Measurements from ENCODE around the gene METTL24.
"Not testable (repeated sequence)": the region's sequence is repeated elsewhere in the genome, so short reads cannot be mapped to it uniquely, and the experiment has no call there.

METTL24 gene

DNA sequence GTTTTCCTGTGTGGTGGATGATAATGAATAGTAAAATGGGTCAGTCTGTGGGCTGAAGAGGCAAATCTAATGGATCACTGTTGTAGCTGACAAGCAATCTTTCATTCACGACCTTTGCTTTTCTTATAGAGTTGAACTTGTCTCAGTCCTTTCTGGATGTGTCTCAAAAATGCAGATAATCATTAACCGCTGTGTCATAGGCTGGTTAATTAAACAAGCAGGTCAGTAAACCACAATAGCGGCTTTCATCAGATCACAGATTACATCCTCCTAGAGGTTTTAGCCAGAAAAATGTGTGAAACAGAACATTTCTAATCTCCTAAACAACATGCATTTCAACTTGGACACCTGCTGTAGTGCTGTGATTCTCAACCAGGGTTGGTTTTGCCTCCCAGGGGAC lies 2.5 kb upstream of the METTL24 start:
- DNase-seq (ENCODE audit: low spot score): no peak

DNA sequence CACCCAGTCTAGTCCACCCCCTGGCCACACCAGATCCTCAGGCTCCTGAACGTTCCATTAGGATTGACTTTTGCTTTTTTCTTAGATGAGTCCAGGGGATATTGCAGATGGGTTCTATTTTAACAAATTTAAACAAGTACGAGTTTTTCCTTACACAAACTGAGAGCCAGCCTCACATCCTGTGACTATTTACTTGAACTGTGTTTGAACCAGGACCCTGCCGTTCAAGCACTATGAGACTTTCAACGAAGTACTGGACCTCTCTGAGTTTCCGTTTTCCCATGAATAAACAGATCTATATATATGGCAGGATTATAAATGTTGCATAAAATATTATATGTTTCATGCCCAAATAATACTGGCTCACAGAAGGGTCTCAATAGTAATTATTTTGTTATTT lies 1.4 kb upstream of the METTL24 start:
- no peak for DNase-seq (ENCODE audit: low spot score)

DNA sequence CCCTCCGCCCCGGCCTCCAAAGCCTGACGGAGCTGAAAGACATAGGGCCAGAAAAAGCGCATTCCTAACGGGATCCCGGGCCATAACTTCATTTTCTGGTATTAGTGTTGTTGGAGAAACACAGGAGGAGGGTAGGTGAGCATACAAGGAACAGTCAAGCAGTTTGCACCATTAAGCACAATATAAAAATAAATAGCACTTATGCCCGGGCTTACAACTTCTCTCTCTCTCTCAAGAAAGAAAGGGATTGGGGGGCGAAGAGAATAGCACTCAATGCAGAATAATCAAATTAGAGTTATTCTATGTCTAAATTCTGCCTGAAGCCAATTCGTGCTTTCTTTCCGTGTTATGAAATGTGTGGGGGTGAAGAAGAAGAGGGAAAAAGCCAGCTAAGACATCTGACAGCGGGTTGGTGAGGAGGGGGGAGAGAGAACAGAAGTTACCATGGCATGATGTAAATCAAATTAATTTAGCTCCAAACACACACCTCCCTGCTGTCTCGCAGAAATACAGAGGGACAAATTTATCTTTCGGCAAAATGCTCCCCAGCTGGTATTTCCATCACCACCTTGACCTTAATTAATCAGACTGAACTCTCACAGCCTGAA lies 508 bp upstream of the METTL24 start:
- DNase-seq (ENCODE audit: low spot score): no peak

DNA sequence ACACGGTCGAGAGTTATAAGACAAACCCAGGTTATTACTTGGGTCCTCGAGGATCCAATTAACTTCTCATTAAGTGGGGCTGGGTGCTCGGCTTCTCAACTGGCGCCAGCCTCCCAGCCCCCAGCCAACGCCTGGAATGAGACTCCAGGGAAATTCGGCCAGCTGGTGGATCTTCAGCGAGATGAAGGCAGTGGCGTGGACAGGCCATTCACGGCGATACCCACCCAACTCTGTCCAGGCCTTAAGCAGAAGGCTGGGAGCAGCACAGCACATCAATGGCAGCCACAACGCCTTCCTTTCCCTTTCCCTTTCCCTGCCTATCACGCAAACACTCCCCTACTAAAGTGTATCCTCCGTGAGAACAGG lies 868 bp downstream of the METTL24 start:
- no peak for DNase-seq (ENCODE audit: low spot score)

DNA sequence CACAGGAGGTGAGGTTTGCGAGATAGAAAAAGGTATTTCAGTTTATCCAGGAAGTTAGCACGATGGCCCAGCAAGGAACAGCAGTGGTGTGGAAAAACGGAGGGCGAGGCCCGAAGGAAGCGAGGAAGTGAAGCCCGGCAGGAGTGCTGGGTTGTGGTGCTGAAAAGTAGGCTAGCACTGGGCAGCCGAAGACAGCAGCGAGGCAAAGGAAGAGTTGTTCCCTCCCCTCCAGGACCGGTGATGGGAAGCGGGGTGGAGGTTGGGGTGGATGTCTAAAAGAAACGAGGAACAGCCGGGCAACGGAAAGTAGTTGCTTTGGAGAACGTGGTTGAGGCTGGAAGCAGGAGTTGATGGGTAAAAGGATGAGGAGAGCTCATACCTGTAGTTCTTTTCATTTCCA lies 1.4 kb downstream of the METTL24 start:
- DNase-seq (ENCODE audit: low spot score): no peak

DNA sequence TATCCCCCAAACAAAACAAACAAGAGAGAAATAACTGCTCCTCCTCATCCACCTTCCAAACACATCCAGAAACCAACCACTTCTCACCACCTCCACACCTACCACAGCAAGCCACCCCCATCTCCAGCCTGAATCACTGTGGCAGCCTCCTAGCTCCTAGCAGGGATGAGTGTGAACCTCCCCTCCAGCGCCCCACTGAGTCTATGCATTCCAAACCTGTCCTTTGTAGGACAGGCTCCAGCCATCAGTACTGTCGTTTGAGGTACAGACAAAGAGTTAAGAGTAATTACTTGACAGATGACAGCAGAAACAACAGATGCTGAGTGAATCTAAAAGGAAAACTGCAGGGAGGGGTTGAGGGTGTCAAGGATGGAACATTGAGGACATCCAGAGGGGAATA lies 2.4 kb downstream of the METTL24 start:
- DNase-seq (ENCODE audit: low spot score): no peak

DNA sequence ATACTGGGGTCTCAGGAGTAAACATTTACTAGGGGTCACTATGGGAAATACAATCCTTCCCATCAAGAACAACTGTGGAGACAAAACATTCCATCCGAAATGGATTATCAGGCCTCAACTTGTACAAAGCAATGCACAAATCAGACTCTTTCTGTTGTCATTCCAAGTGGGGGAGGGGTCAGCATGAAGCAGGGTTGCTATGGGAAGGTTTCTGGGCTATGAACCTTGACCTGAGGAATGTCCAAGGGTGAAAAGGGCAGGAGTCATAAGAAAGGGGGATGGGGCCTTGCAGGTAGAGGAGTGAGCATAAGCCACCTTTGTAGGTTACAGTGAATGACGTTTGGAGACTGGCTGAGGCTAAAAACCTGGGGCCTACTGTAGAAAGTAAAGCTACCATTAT lies 3.1 kb downstream of the METTL24 start:
- DNase-seq (ENCODE audit: low spot score): no peak

DNA sequence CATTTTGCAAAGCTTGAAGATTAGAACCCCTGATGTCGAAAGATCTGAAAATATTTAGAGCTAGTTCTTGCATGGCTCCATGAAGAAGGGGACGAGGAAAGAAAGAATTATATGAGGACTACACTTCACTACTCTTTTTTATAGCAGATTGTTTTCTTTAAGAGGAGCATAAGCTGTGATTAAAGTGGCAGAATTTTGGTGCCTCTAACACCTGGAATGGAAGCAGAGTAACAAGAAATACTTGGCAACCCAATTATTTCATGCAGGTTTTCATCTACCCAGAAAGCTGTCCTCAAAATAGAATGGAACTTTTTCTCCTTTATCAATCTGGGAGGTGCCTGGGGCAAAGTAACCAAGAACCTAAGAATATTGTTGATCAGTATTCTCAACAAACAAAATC lies 4.0 kb downstream of the METTL24 start:
- DNase-seq (ENCODE audit: low spot score): no peak

DNA sequence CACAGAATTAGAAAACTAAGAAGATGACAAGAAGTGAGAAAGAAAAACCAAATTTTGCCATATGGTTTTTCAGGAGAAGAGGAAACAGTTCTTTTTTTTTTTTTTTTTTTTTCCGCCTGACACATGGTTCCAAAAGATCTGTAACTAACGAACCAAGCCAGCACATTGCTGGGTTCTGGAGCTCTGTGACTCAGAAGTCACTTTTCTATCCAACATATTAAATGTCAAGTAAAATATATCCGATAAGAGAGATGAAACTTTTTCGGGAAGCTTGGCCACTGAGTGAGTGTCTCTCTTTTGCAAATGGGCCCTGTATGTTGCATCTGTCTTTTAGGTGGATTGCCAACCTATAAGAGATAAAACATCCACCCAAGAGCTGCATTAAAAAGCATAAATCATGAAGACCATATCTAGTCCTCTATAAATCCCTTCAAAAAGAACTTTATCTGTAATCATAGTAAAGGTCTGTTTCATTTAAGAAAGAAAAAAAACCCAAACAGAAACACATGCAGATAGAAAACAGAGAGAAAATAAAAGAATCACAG lies 4.6 kb downstream of the METTL24 start:
- no peak for DNase-seq (ENCODE audit: low spot score)

DNA sequence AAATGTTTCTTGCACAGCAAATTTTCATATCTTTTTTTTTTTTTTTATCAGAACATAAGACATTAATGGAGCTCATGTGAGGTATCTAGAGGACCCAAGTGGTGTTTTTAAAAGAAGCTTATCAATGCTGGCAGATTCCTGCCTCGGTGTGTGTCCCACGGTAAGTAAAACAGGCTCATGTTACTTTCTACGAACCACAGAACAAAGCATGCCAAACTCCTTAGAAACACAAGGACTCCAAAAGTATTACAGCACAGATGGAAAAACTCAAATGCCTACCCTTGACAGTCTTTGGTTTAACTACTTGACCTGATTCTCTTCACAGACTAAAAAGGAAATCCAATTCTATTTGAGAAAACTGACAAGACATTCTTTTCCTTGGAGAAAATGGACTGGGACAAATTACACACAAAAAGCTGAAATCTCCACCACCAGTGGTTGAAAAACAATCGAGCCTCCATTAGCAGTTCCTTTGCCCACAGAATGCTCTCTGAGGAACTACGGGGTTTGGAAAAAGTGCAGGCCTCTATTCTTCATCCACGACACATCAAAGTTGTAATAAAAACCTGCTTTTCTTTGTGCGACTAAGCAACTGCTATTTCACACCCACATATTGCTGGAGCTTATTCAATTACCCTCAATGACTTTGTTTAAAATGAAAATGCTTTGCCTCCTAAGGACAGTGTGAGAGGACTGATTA lies 5.4 kb downstream of the METTL24 start:
- no peak for DNase-seq (ENCODE audit: low spot score)

DNA sequence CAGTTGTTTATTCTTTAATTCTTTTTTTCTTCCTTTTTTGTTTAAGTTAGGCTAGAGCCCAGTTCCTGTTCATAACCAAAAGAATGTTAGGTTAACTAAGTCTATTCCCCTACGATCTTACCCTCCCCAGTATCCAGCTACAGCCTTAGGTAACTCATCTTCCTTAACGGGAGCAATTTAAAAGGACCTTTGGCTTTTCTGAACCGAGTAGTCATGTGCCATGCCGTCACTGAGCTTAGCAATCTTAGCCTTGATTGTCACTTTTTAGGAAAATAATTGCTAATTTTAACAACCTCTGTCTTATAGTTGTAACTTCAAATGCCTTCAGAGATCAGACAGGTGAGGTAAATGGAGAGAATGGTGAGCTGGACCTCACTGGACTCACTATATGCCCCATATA lies 6.2 kb downstream of the METTL24 start:
- no peak for DNase-seq (ENCODE audit: low spot score)

DNA sequence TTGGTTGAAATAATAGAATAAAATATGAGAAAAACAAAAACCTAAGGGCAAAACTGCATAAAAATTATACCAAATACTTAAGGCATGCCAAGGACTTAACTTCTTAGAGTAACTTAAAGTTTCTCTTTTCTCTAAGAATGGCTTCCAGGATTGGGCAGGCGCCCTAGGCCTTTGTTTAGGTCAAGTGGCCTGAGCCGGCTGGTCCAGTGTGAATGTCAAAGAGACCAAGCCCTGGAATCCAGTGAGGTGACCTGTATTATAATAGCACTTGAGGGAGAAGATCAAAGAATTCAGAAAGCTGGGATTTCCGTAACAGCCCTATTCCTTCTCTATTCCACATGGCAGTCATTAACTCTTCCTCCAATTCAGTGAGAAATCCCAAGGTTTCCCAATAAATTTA lies 6.6 kb downstream of the METTL24 start:
- DNase-seq (ENCODE audit: low spot score): no peak

DNA sequence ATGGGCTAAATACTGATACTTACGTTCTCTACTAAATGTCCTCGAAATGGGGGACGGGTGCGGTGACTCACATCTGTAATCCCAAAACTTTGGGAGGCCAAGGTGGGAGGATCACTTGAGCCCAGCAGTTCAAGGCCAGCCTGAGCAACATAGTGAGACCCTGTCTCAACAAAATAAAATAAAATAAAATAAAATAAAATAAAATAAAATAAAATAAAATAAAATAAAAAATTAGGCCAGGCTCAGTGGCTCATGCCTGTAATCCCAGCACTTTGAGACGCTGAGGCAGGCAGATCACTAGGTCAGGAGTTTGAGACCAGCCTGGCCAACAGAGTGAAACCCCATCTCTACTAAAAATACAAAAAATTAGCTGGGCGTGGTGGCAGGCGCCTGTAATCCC lies 7.6 kb downstream of the METTL24 start:
- not testable (repeated sequence) for DNase-seq (ENCODE audit: low spot score)

DNA sequence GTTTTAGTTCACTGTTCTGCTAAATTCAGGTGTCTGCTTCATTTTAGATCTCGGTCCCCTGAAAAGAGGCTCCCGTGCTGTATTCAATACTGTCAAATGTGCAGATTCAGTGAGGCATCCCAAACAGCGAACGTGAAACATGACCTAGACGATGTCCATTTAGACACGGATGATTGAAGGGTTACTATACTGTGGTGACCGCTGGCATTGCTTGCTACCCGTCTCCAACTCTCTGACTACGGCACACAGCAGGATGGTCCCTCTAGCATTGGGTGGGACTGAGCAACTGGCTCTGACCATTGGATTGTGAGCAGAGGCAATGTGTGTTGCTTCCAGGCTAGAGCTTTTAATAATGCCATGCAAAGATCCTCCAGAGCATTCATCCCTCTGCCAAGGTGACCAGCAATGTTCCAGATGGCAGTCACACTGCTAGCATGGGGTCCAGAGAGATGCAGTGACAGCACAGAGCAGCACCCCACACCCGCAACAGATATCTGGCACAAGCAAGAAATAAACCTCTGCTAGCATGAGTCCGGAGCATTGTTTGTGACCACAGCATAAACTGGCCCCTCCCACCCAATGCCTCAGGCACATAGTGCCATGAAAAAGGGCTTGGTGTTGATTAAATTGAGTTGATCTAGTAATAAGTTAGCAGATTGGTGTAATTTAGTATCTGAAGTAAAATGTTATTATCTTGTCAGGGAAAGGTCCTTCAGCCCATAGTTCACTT lies 9.0 kb downstream of the METTL24 start:
- no peak for DNase-seq (ENCODE audit: low spot score)

DNA sequence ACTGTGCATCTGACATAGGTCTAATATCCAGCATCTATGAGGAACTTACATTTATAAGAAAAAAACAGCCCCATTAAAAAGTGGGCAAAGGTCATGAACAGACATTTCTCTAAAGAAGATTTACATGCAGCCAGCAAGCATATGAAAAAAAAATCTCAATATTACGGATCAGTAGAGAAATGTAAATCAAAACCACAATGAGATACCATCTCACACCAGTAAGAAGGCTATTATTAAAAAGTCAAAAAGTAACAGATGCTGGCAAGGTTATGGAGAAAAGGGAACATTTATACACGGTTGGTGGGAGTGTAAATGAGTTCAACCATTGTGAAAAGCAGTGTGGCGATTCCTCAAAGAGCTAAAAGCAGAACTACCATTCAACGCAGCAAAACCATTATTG lies 13.1 kb downstream of the METTL24 start:
- DNase-seq (ENCODE audit: low spot score): no peak

DNA sequence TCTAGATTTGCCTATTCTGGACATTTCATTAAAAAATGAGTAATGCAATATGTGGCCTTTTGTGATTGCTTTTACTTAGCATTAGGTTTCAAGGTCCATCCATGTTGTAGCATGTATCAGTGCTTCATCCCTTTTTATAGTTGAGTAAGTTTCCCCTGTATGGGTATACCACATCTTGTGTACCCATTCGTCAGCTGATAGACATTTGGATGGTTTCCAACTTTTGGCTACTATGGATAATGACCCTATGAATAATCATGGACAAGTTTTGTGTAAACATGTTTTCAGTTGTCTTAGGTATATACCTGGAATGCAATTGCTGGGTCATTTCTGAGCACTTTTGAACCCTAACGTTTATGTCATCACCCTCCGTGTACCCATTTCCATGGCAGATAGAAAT lies 15.4 kb downstream of the METTL24 start:
- no peak for DNase-seq (ENCODE audit: low spot score)

DNA sequence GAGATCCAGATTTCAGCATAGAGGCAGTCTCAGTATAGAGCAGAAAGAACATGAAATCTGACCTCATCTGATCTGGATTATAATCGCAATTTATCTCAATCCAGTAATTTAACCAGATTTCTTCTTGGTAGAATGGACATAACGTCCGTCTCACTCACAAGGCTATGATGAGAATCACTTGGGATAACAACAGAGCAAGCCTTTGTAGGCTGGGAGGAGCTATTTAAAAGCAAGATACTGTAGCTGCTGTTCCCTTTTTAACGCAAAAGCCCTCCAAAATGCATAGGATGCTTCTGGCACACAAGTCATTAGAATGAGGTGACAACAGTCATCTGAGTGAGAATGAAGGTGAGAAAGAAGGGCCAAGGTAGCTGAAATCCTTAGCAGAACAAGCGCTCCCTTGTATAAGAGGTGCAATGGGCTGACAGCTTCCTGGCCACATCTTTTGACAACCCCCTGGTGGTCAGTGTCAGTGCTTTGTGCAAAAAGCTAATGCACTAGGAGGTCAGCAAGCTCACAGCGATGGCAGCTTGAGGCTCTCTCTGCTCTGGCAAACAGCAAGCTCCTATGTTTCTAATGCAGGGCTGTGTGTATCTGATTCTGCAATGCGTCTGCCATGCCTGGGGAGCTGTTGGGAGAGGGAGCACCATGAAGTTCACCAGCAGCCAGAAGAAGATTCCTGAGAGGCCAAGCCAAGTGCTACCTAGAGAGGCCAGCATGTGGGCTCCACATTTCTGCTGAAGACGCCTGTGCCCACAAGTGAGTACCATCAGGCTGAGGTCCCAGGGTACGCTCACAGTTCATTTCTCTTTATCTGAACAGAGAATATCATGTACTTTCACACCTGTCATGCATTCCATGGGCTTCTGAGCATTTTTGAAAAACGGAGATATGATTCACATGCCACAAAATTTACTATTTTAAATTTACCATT lies 16.2 kb downstream of the METTL24 start:
- DNase-seq (ENCODE audit: low spot score): no peak

DNA sequence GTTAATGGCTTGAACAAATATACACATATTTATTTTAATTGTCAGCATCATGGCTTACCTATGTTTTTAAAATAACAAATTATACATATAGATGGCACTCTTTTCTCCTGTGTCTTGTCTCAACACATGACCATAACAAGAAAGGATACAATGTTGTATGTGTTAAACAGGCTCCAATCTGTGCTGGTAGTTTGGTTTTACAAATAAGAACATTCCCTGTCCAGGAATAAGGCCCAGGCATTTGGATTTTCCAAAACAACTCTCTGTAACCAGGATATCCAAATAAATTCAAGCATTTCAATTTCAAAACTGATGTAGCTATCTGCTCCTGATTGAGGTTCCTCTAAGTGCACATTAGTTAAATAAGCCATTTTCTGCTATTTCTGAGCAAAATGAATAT lies 17.1 kb downstream of the METTL24 start:
- DNase-seq (ENCODE audit: low spot score): no peak

DNA sequence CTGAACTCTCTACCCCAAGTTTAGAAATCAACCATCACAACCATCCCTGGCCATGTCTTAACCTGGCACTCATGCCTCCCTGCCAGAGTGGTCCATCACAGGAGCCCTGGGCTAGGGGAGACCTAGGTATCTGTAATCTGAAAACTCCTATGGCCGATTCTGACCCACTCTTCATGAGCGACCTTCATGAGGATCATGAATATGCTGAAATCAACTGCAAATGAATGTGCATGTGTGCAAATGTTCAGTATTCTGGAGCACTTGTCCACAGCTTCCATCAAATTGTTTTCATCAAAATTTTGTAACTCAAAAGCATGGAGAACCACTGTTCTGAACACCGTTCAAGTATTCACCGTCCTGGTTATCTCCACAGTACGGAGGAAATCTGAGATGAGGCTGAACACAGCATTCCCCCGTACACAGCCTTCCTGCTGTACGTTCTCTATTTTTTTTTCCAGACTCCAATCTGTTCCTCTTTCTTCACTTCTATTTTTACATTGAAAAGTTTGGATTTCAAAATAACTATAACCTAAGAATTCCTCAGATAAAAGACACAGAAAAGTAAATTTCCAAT lies 17.7 kb downstream of the METTL24 start:
- no peak for DNase-seq (ENCODE audit: low spot score)

- no peak for DNase-seq (ENCODE audit: low spot score)
Observed at GRCh38 chr6:110338820-110339470, 19.2 kb downstream of the METTL24 start.

DNA sequence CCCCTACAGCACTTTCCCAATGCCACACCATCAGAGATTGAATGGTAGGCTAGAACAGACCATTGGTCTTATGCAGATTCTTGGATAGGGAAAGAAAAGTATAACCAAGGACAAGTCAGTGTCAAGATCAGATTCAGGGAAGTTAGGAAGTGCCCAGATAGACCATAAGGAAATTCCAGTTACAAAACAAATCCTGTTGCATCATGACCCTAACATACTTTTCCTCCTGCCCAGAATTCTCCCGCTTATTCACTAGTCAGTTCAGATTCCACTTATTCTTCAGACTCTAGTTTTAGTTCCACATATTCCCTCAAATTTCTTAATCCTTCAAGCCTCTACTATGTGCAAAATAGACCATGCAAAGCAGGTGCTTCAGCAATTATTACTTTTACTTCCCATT lies 20.7 kb downstream of the METTL24 start:
- DNase-seq (ENCODE audit: low spot score): no peak

All from CD4-positive, alpha-beta T cell treated with Interleukin-6 at 100 ng/mL for 8 hours (primary cell).